ENCODE data around the gene MGARP.
"Not testable (repeated sequence)": the region's sequence is repeated elsewhere in the genome, so short reads cannot be mapped to it uniquely, and the experiment has no call there.

The MGARP gene

GRCh38 chr4:139295206-139295941 lies 15.3 kb upstream of the MGARP start:
- peak; percentile 90 for DNase-seq

DNA sequence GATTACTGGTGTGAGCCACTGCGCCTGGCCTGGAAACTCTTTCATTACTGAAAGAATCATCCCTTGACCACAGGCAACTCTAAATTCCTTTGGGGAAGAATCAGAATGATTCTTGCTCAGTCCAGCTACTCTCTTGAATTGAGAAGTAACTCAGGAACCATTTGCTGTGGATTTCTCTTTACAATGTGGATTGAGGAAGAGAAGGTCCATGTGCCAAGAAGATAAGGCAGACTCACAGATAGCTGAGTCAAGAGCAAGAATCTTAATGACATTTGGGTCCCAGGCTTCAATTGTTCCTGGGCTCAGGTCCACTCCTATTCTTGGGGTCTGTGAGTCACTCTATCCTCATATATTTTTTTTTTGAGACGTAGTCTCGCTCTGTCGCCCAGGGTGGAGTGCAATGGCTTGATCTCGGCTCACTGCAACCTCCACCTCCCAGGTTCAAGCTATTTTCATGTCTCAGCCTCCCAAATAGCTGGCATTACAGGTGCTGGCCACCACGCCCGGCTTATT lies 6.2 kb upstream of the MGARP start:
- DNase-seq: no peak

DNA sequence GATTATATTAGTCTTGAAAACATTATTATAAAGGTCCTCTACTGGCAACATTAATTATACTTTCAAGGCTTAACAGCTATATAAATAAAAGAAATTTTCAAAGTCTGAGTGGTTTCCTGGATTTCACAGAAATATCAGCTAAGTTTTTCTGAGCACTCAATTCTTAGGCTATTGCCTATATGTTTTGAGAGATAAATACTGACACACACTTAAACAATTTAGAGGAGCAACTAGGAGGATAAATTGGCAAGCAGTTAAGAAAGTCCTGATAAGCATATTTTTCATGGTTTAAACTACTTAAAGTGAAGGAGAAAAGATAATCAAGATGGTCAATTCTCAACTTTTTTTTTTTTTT lies 2.7 kb upstream of the MGARP start:
- no peak for DNase-seq

DNA sequence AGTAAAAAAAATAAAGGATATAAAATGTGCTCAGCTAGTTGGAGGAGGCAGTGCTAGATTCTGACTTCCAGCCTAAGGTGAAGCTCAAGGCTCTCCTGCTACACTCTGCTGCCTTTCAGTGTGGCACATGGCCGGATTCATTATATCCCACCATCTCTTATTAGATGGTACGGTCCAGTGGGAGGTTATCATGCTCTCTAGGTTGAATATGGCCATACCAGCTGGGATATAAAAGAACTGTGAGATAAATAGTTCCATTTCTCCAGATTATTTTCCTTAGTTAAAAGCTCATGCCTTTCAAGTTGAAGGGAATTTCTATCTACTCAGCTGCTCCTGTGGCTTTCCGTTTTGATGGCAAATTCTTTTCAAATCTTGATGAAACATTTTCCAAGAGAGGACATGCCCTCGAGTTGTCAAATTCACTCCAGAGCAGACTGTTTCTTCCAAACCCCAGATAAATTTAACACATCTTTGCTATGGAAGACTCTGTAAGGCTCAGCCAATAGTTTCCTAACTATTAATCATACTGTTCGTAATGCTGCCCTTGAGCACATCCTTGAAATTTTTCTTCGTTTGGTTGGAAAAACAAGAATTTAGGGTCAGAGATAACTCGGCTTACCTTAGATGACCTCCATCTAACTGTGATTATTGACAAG lies 2.2 kb upstream of the MGARP start:
- peak; percentile 53 for DNase-seq

DNA sequence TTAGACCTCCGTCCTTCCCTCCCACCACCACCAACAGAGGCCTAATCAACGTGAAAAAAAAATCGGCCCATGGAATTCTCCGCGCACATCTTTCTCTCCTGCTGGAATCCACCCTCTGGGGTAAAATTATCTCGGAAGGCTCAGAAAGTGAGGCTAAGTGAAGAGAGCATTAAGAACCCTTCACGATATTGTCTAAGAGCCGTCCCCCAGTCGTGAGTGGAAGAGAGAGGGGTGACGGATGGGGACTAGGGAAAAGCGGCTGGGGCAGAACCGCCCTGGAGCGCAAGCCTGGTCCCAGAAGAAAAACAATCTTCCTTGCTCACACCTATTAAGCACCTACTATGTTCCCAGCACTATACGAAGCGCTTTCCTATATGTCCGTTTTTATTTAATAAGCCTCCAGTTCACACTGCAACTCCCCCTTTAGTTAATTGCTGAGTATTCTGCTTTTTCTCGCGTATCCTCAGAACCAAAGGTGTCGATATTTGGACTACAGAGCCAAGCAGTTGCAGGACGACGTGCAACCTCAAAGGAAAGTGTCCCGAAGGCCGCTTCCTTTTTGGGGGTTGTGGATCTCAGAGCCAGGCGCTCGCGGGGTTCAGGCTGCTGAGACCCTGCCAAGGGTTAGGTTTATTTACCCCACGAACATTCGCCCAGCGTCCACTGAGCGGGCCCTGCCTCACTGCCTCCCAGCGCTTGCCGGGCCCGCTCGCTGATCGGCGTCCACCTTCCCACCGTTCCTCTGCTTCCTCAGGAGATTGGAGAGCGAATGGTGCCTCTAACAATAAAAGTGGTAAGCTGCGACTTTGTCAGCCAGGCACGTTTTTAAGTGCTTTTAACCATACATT lies 889 bp downstream of the MGARP start:
- DNase-seq: no peak

DNA sequence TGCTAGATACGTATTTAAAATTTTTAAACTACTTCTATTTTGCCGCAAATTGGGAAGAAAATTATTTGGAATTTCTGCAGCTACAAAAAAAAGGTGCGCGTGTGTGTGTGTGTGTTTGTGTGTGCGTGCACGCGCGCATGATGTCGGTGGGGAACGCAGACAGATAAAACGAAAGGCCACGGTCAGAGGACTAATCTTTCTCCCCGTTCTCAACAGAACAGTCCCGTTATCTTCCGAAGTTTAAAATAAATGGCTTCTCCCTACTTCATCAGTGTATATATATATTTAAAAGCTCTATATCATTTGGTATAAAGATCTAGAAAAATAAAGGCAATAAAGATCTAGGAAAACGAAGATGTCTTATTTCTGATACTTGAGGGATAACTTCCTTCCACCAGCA lies 1.5 kb downstream of the MGARP start:
- no peak for DNase-seq

- no peak for DNase-seq
Measured at GRCh38 chr4:139275281-139275735, 4.7 kb downstream of the MGARP start.

- DNase-seq: no peak
Measured at GRCh38 chr4:139274790-139275189, 5.2 kb downstream of the MGARP start.

- no peak for DNase-seq
Measured at GRCh38 chr4:139273835-139274234, 6.2 kb downstream of the MGARP start.

- no peak for DNase-seq
Measured at GRCh38 chr4:139267301-139267700, 12.7 kb downstream of the MGARP start.

DNA sequence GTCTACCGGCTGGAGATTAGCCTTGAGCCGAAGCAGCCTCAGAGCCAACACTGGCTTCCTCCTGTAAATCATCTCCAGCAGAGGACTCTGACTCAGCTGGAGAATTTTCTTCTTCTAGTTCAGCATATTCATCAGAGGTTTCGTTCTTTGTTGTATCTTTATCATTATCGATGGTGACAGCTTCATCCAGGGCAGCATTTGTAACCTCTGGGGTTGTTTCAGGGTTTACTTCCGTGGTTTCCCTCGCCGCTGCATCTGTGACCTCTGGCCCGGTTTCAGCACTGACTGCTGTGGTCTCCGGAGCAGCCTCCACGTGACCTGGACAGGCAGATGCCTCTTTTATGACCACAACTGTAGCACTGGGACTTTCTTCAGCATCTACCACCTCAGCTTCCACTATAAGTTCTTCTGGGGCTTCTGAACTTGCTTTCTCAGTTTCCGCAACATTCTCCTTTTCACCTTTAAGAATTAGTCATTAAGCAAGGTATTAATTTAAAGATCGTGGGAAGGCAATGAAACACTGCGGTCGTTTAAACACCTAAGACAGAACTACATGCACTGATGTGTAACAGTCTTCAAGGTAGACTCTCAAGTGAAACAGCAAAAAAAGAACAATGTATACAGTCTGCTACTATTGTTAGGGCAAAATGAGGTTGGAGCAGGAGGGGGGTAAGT lies 13.3 kb downstream of the MGARP start:
- peak; percentile 91 for DNase-seq

- no peak for DNase-seq
Measured at GRCh38 chr4:139266208-139266582, 13.8 kb downstream of the MGARP start.

GRCh38 chr4:139265654-139266053 lies 14.4 kb downstream of the MGARP start:
- DNase-seq: no peak

- DNase-seq: peak; percentile 24
Measured at GRCh38 chr4:139256349-139256748, 23.7 kb downstream of the MGARP start.

DNA sequence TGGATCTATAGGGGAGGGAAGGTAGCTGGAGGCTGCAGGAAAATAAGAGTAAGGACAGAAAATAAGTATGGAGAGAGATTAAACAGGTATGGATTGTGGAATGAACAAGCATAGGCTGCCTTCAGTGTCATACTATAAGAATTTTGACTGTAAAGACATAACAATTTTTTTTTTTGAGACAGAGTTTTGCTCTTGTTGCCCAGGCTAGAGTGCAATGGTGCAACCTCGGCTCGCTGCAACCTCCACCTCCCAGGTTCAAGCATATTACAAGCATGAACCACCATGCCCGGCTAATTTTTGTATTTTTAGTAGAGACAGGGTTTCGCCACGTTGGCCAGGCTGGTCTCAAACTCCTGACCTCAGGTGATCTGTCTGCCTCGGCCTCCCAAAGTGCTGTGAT lies 24.4 kb downstream of the MGARP start:
- not testable (repeated sequence) for DNase-seq

GRCh38 chr4:139253713-139254112 lies 26.3 kb downstream of the MGARP start:
- DNase-seq: peak; percentile 47

GRCh38 chr4:139253046-139253445 lies 27.0 kb downstream of the MGARP start:
- DNase-seq: no peak

DNA sequence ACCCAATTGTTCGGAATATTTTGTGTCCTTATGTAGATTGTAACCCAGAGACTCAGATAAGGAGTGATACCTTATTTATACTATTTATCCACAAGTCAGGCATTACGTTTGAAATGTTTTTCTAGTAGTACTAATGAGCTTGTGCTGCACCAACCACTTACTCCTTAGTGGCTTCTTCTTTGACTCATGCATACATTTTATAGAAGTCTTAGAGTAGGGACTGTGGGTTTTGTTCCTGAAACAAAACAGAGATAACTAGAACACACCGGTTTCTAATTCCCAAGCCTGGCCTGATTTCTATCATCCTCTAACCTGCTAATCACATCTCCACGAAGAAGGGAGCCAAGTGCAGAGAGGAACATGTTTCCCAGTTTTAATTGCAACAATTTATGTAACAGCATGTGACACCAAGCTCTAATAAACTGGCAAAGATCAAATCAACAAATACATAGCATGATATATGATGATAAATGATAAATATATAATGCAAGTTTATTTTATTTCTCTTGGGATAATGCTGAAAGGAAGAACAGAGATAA lies 32.3 kb downstream of the MGARP start:
- peak; percentile 20 for DNase-seq

DNA sequence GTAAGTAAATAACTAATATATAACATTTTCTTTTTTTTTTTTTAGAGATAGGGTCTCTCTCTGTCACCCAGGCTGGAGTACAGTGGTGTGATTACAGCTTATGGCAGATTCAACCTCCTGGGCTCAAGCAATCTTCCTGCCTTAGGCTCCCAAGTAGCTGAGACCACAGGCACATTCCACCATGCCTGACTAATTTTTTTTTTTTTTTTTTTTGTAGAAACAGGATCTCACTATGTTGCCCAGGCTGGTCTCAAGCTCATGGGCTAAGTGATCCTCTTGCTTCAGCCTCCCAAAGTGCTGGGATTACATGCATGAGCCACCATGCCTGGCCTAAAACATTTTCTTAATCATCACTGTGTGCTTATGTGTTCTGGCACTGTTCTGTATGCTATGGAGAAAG lies 32.8 kb downstream of the MGARP start:
- peak; percentile 71 for DNase-seq

- DNase-seq: no peak
Measured at GRCh38 chr4:139246166-139246565, 33.9 kb downstream of the MGARP start.

GRCh38 chr4:139245590-139245989 lies 34.4 kb downstream of the MGARP start:
- peak; percentile 69 for DNase-seq

Measured in EL (cell line).